Testis (tissue), 2 donors: ENCODE results near the gene TDO2.

ENCODE experiments used
- POLR2A ChIP-seq: fragments of 450-650 bp; IDR thresholded peaks from one replicate; pipeline ENCODE4 v1.6.1; 2017; ENCODE audit warnings: antibody characterized with exemption, mild to moderate bottlenecking, moderate library complexity
- TF ChIP-seq, protein P1 (sequence below), 3 experiments: fragments of 450-650 bp in 2 of 3; fragments of 200-600 bp in 1 of 3; sonication (generic) in 1 of 3; IDR thresholded peaks; one replicate each; pipeline ENCODE4 v1.5.1; 2016 to 2019; ENCODE audit warnings: antibody characterized with exemption in 3 of 3, mild to moderate bottlenecking in 2 of 3, moderate library complexity in 1 of 3

- TF ChIP-seq, protein P1, sequence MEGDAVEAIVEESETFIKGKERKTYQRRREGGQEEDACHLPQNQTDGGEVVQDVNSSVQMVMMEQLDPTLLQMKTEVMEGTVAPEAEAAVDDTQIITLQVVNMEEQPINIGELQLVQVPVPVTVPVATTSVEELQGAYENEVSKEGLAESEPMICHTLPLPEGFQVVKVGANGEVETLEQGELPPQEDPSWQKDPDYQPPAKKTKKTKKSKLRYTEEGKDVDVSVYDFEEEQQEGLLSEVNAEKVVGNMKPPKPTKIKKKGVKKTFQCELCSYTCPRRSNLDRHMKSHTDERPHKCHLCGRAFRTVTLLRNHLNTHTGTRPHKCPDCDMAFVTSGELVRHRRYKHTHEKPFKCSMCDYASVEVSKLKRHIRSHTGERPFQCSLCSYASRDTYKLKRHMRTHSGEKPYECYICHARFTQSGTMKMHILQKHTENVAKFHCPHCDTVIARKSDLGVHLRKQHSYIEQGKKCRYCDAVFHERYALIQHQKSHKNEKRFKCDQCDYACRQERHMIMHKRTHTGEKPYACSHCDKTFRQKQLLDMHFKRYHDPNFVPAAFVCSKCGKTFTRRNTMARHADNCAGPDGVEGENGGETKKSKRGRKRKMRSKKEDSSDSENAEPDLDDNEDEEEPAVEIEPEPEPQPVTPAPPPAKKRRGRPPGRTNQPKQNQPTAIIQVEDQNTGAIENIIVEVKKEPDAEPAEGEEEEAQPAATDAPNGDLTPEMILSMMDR (IDR thresholded peaks at IDR 0.05), result no peak
- TF ChIP-seq POLR2A, result no peak
Observed at GRCh38 chr4:155935389-155935986, 32.0 kb downstream of the TDO2 start.
